AG04450 (cell line): ENCODE measurements around the gene CA14. TPM values are rescaled to one million over a fixed set of nuclear protein-coding genes. Genes with fewer than 3 reads are reported as not detected.
"Not testable (repeated sequence)": the region's sequence is repeated elsewhere in the genome, so short reads cannot be mapped to it uniquely, and the experiment has no call there.

Experiments
- CTCF ChIA-PET: fragments of 300-600, 350-600 bp; formaldehyde crosslinking; extraction: SDS; loops from one replicate; lab custom pipeline; 2022; ENCODE audit warnings: antibody characterized with exemption, inconsistent platforms; lab: Charles Lee
- POLR2A ChIA-PET: fragments of 350-600 bp; formaldehyde crosslinking; extraction: SDS; loops from one replicate; lab custom pipeline; 2021; ENCODE audit warnings: antibody characterized with exemption, inconsistent platforms; lab: Yijun Ruan, JAX
- DNase-seq: peaks from one replicate; pipeline ENCODE4 v3.0.0-alpha.2; 2011; ENCODE audit warnings: low read depth, low spot score
- H3K27ac ChIP-seq: one replicate; pipeline ENCODE4 v1.5.1; 2012; ENCODE audit warnings: low read depth, low read length, control low read depth
- H3K27me3 ChIP-seq: one replicate; pipeline ENCODE4 v1.6.0; 2012; ENCODE audit warnings: low read length; ENCODE audit not compliant: control insufficient read depth, insufficient read depth
- H3K4me3 ChIP-seq: 2 replicates; pipeline ENCODE4 v1.5.1; 2011; ENCODE audit warnings: mild to moderate bottlenecking, low read depth, low read length, control low read depth
- H3K9me3 ChIP-seq: 2 replicates; pipeline ENCODE4 v1.5.1; 2012; ENCODE audit warnings: low read length; ENCODE audit not compliant: control insufficient read depth, insufficient read depth
- CTCF ChIP-seq: IDR thresholded peaks from 2 replicates; pipeline ENCODE4 v1.5.1; 2011; ENCODE audit warnings: low read depth, low read length, control low read depth, inconsistent platforms
- polyA plus RNA-seq: library from polyadenylated mRNA; depleted of rRNA; stranded (reverse); fragments of >200 nt; gene quantifications from 2 replicates; pipeline ENCODE4 v1.2.3, GENCODE V29; 2011

Gene CA14
- polyA plus RNA-seq, 1 experiment = 0.09 TPM

- ChIA-PET CTCF (interaction anchor here (1.1 kb wide), 1 partner anchor 38 kb away, joined by 3 read pairs; no protein-coding TSS in a partner anchor), POLR2A (no interaction called here)
- no peak for DNase-seq
- H3K4me3 ChIP-seq = no peak overlapping the region
- no peaks in the 10 kb centered on the region for H3K27me3 ChIP-seq
- no peak for TF ChIP-seq CTCF
- H3K9me3 ChIP-seq = no peaks in the 10 kb centered on the region
- no peak overlapping the region for H3K27ac ChIP-seq
These were observed 32.0 kb upstream of the CA14 start for GRCh38 chr1:150225546-150225945.

- POLR2A ChIA-PET = interaction anchor here (0.6 kb wide), 1 partner anchor 15 kb away, joined by 3 read pairs; no protein-coding TSS in a partner anchor
- DNase-seq = no peak
- H3K9me3 ChIP-seq = no peaks in the 10 kb centered on the region
- no peak overlapping the region for H3K27ac ChIP-seq
- no peaks in the 10 kb centered on the region for H3K27me3 ChIP-seq
- H3K4me3 ChIP-seq = no peak overlapping the region
- no peak for TF ChIP-seq CTCF
- CTCF ChIA-PET = no interaction called here
These were observed 31.1 kb upstream of the CA14 start for GRCh38 chr1:150226486-150226885.

GRCh38 chr1:150227228-150227627 is 30.3 kb upstream of the CA14 start:
- Histone ChIP-seq H3K9me3 (no peaks in the 10 kb centered on the region), H3K27ac (no peak overlapping the region), H3K27me3 (no peaks in the 10 kb centered on the region), H3K4me3 (no peak overlapping the region)
- no peak for DNase-seq
- ChIA-PET POLR2A (no interaction called here), CTCF (no interaction called here)
- TF ChIP-seq CTCF = no peak

GRCh38 chr1:150228246-150228645 is 29.3 kb upstream of the CA14 start:
- H3K9me3 ChIP-seq, H3K27me3 ChIP-seq, DNase-seq, POLR2A ChIA-PET, CTCF ChIA-PET, H3K27ac ChIP-seq, H3K4me3 ChIP-seq: not testable (repeated sequence)

GRCh38 chr1:150232921-150233320 is 24.7 kb upstream of the CA14 start:
- not testable (repeated sequence) for H3K27me3 ChIP-seq, DNase-seq, H3K9me3 ChIP-seq, H3K27ac ChIP-seq, H3K4me3 ChIP-seq
- POLR2A ChIA-PET = interaction anchor here (0.6 to 0.7 kb wide), 2 partner anchors 71 to 110 kb away, joined by 5 to 8 read pairs; no protein-coding TSS in a partner anchor
- CTCF ChIA-PET = interaction anchor here (0.6 to 1.1 kb wide), 5 partner anchors 10 to 182 kb away, joined by 3 to 6 read pairs (median 3); partner anchors contain the start of gene C1orf54

- CTCF ChIA-PET = interaction anchor here (0.6 to 1.1 kb wide), 7 partner anchors 11 to 182 kb away, joined by 3 to 6 read pairs (median 3); partner anchors contain the start of gene C1orf54
- DNase-seq = no peak
- H3K4me3 ChIP-seq = peak overlapping the region; percentile 90
- POLR2A ChIA-PET = interaction anchor here (0.7 to 1.0 kb wide), 3 partner anchors 72 to 422 kb away, joined by 3 to 8 read pairs (median 4); no protein-coding TSS in a partner anchor
- H3K9me3 ChIP-seq = no peaks in the 10 kb centered on the region; the same call in 1 of the 2 replicates
- H3K27ac ChIP-seq = peak overlapping the region; percentile 75
- H3K27me3 ChIP-seq = no peaks in the 10 kb centered on the region
- TF ChIP-seq CTCF = no peak
These were observed 23.9 kb upstream of the CA14 start for GRCh38 chr1:150233359-150234308.
